Neural cell (in vitro differentiated cells): ENCODE measurements around the gene OTOR. TPM values are rescaled to one million over a fixed set of nuclear protein-coding genes. Genes with fewer than 3 reads are reported as not detected.

Experiments
- H2AFZ ChIP-seq: fragments of 200-600, 300-800 bp; sonication (generic), shearing (Covaris generic); 2 replicates; pipeline ENCODE4 v1.6.0; 2014; ENCODE audit warnings: low read depth, mild to moderate bottlenecking, antibody characterized with exemption, low read length, moderate library complexity
- H3F3A ChIP-seq: fragments of 200-600 bp; shearing (Covaris generic); 2 replicates; pipeline ENCODE4 v1.6.1; 2016; ENCODE audit warnings: mild to moderate bottlenecking, moderate library complexity, mixed read lengths, antibody characterized with exemption, low read length; ENCODE audit not compliant: insufficient read depth, poor library complexity, severe bottlenecking
- H3K27ac ChIP-seq: fragments of 200-600, 300-800 bp; sonication (generic), shearing (Covaris generic); 2 replicates; pipeline ENCODE4 v1.5.1; 2014; ENCODE audit warnings: mild to moderate bottlenecking, low read length, moderate library complexity
- H3K27me3 ChIP-seq: fragments of 300-800, 200-600 bp; sonication (generic), shearing (Covaris generic); 2 replicates; pipeline ENCODE4 v1.6.0; 2014; ENCODE audit warnings: mild to moderate bottlenecking, low read depth, low read length, moderate library complexity; ENCODE audit not compliant: insufficient read depth
- H3K36me3 ChIP-seq: fragments of 300-800, 200-600 bp; sonication (generic), shearing (Covaris generic); 2 replicates; pipeline ENCODE4 v1.5.1; 2014; ENCODE audit warnings: mild to moderate bottlenecking, antibody characterized with exemption, low read length, moderate library complexity; ENCODE audit not compliant: insufficient read depth
- H3K4me2 ChIP-seq: fragments of 300-800, 200-600 bp; sonication (generic), shearing (Covaris generic); 2 replicates; pipeline ENCODE4 v1.6.0; 2014; ENCODE audit warnings: mild to moderate bottlenecking, low read length
- H3K4me3 ChIP-seq: fragments of 300-800, 200-600 bp; sonication (generic), shearing (Covaris generic); 2 replicates; pipeline ENCODE4 v1.5.1; 2014; ENCODE audit warnings: mild to moderate bottlenecking, low read length, moderate library complexity
- H3K79me2 ChIP-seq: fragments of 200-600 bp; shearing (Covaris generic); replicated peaks from 2 replicates; pipeline ENCODE4 v1.6.0; 2014; ENCODE audit warnings: mild to moderate bottlenecking, low read length, moderate library complexity; ENCODE audit not compliant: insufficient read depth
- H3K9ac ChIP-seq: fragments of 300-800, 200-600 bp; sonication (generic), shearing (Covaris generic); 2 replicates; pipeline ENCODE4 v1.6.1; 2016; ENCODE audit warnings: mild to moderate bottlenecking, low read length, mixed read lengths
- H3K9me2 ChIP-seq: fragments of 200-600 bp; shearing (Covaris generic); 2 replicates; pipeline ENCODE4 v1.6.1; 2016; ENCODE audit warnings: mild to moderate bottlenecking, low read length, mixed read lengths; ENCODE audit not compliant: insufficient read depth
- H3K9me3 ChIP-seq: fragments of 200-600, 300-800 bp; sonication (generic), shearing (Covaris generic); 2 replicates; pipeline ENCODE4 v1.6.1; 2016; ENCODE audit warnings: mild to moderate bottlenecking, mixed run types, low read length, moderate library complexity, mixed read lengths
- H4K20me1 ChIP-seq: fragments of 200-600 bp; shearing (Covaris generic); 2 replicates; pipeline ENCODE4 v1.6.1; 2016; ENCODE audit warnings: mild to moderate bottlenecking, mixed run types; ENCODE audit not compliant: insufficient read depth
- EP300 ChIP-seq: fragments of 450-650 bp; conservative IDR thresholded peaks from 2 replicates; pipeline ENCODE4 v1.6.1; 2014; ENCODE audit warnings: antibody characterized with exemption, mild to moderate bottlenecking, moderate library complexity; ENCODE audit not compliant: poor library complexity, severe bottlenecking
- EZH2 ChIP-seq: fragments of 200-600, 300-800 bp; shearing (Covaris generic), sonication (generic); IDR thresholded peaks from 2 replicates; pipeline ENCODE4 v1.6.1; 2014; ENCODE audit warnings: antibody characterized with exemption, low read length, borderline replicate concordance, mild to moderate bottlenecking; ENCODE audit not compliant: insufficient read depth, poor library complexity, severe bottlenecking
- MXI1 ChIP-seq: fragments of 450-650 bp; conservative IDR thresholded peaks from 2 replicates; pipeline ENCODE4 v1.6.1; 2014; ENCODE audit warnings: antibody characterized with exemption, mild to moderate bottlenecking; ENCODE audit not compliant: poor library complexity, severe bottlenecking
- POLR2AphosphoS5 ChIP-seq: IDR thresholded peaks from 2 replicates; pipeline ENCODE4 v1.6.1; 2012
- RAD21 ChIP-seq: fragments of 450-650 bp; conservative IDR thresholded peaks from 2 replicates; pipeline ENCODE4 v1.6.1; 2014; ENCODE audit warnings: antibody characterized with exemption, mild to moderate bottlenecking, moderate library complexity
- SMC3 ChIP-seq: fragments of 450-650 bp; conservative IDR thresholded peaks from 2 replicates; pipeline ENCODE4 v1.6.1; 2014; ENCODE audit warnings: antibody characterized with exemption, mild to moderate bottlenecking, moderate library complexity; ENCODE audit not compliant: poor library complexity
- TAF1 ChIP-seq: IDR thresholded peaks from 2 replicates; pipeline ENCODE4 v1.6.1; 2012; ENCODE audit warnings: low read depth
- polyA plus RNA-seq: library from polyadenylated mRNA; depleted of rRNA; stranded (reverse); fragments of >200 nt; gene quantifications from 2 replicates; pipeline ENCODE4 v1.2.3, GENCODE V29; 2014
- TF ChIP-seq, protein P1 (sequence below): fragments of 450-650 bp; IDR thresholded peaks from 2 replicates; pipeline ENCODE4 v1.5.1; 2014; ENCODE audit warnings: antibody characterized with exemption, mild to moderate bottlenecking, moderate library complexity; ENCODE audit not compliant: poor library complexity, severe bottlenecking
- TF ChIP-seq, protein P2 (sequence below): IDR thresholded peaks from 2 replicates; pipeline ENCODE4 v1.6.1; 2012; ENCODE audit warnings: borderline replicate concordance

The OTOR gene
- polyA plus RNA-seq, 1 donor from 2014 or later: not detected

DNA sequence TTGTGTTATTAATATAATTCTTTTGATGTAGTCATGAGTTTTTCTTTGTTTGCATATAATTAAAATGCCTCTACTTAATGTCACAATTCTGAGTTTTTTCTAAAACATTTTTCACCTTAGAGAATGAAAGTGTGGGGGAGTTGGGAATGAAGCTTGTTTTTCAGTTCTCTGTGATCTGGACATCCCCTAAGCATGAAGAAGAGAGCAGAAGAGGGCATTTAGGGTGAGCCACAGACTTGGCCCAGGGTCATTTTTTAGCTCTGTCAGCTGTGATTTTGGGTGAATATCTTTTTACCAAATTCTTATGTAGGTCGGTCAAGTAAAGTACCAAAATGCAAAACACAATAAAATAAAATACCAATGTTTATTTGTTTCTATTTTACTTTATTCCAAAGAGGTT lies 3.9 kb downstream of the OTOR start:
- Histone ChIP-seq H3K9me2 (no peaks in the 10 kb centered on the region), H2AFZ (no peak overlapping the region), H4K20me1 (no peaks in the 10 kb centered on the region), H3K36me3 (no peaks in the 10 kb centered on the region), H3F3A (no peaks in the 10 kb centered on the region), H3K9me3 (no peaks in the 10 kb centered on the region), H3K27me3 (no peaks in the 10 kb centered on the region), H3K4me3 (no peak overlapping the region), H3K4me2 (no peak overlapping the region), H3K27ac (no peak overlapping the region), H3K79me2 (no peaks in the 10 kb centered on the region), H3K9ac (no peak overlapping the region)
- TF ChIP-seq, protein P1, sequence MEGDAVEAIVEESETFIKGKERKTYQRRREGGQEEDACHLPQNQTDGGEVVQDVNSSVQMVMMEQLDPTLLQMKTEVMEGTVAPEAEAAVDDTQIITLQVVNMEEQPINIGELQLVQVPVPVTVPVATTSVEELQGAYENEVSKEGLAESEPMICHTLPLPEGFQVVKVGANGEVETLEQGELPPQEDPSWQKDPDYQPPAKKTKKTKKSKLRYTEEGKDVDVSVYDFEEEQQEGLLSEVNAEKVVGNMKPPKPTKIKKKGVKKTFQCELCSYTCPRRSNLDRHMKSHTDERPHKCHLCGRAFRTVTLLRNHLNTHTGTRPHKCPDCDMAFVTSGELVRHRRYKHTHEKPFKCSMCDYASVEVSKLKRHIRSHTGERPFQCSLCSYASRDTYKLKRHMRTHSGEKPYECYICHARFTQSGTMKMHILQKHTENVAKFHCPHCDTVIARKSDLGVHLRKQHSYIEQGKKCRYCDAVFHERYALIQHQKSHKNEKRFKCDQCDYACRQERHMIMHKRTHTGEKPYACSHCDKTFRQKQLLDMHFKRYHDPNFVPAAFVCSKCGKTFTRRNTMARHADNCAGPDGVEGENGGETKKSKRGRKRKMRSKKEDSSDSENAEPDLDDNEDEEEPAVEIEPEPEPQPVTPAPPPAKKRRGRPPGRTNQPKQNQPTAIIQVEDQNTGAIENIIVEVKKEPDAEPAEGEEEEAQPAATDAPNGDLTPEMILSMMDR: no peak
- TF ChIP-seq POLR2AphosphoS5 (no peak), TAF1 (no peak), EP300 (no peak), EZH2 (no peak), SMC3 (no peak), RAD21 (no peak), MXI1 (no peak)
- TF ChIP-seq, protein P2, sequence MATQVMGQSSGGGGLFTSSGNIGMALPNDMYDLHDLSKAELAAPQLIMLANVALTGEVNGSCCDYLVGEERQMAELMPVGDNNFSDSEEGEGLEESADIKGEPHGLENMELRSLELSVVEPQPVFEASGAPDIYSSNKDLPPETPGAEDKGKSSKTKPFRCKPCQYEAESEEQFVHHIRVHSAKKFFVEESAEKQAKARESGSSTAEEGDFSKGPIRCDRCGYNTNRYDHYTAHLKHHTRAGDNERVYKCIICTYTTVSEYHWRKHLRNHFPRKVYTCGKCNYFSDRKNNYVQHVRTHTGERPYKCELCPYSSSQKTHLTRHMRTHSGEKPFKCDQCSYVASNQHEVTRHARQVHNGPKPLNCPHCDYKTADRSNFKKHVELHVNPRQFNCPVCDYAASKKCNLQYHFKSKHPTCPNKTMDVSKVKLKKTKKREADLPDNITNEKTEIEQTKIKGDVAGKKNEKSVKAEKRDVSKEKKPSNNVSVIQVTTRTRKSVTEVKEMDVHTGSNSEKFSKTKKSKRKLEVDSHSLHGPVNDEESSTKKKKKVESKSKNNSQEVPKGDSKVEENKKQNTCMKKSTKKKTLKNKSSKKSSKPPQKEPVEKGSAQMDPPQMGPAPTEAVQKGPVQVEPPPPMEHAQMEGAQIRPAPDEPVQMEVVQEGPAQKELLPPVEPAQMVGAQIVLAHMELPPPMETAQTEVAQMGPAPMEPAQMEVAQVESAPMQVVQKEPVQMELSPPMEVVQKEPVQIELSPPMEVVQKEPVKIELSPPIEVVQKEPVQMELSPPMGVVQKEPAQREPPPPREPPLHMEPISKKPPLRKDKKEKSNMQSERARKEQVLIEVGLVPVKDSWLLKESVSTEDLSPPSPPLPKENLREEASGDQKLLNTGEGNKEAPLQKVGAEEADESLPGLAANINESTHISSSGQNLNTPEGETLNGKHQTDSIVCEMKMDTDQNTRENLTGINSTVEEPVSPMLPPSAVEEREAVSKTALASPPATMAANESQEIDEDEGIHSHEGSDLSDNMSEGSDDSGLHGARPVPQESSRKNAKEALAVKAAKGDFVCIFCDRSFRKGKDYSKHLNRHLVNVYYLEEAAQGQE: no peak

DNA sequence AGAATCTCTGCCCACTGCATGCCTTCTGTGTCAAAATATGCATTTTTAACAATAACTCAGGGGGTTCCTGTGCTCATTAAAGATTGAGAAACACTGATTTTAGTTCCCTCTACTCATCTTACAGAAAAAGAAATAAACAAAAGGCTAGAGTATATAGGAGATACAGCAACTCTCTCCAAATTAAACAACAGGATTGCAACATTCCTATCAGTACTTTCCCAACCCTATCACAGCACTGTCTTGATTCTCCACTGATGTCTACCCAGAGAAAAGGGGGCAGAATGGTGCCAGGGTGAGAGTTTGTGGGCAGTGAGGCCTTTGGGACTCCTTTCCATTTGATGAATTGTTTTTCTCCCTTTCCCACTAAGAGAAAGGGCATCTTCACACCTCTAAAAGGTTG lies 4.7 kb downstream of the OTOR start:
- Histone ChIP-seq H4K20me1 (no peaks in the 10 kb centered on the region), H3K4me2 (no peak overlapping the region)
- TF ChIP-seq, protein P1: no peak
- no peak for TF ChIP-seq SMC3
- no peak for TF ChIP-seq RAD21
- no peak for TF ChIP-seq MXI1
- TF ChIP-seq, protein P2: no peak
- TF ChIP-seq EZH2: no peak
- TF ChIP-seq EP300: no peak
- no peak for TF ChIP-seq TAF1
- no peak for TF ChIP-seq POLR2AphosphoS5

More for the DNA sequence above, 4.7 kb downstream of the OTOR start:
- H3K4me3 ChIP-seq: no peak overlapping the region
- H3K27ac ChIP-seq: no peak overlapping the region
- H3K36me3 ChIP-seq: no peaks in the 10 kb centered on the region
- no peaks in the 10 kb centered on the region for H3K9me2 ChIP-seq
- H3K9ac ChIP-seq: no peak overlapping the region
- H3F3A ChIP-seq: no peaks in the 10 kb centered on the region
- no peak overlapping the region for H2AFZ ChIP-seq
- H3K79me2 ChIP-seq: no peaks in the 10 kb centered on the region
- H3K9me3 ChIP-seq: no peaks in the 10 kb centered on the region
- H3K27me3 ChIP-seq: no peaks in the 10 kb centered on the region
